Measurements from ENCODE around the gene ARID1B.

GRCh38 chr6:156938143-156938542 is 161.0 kb downstream of the ARID1B start:
- TF ChIP-seq CTCF (conservative IDR thresholded peaks at IDR 0.05; ENCODE audit: low read depth, low read length) (no peak), POLR2A (IDR thresholded peaks at IDR 0.05; ENCODE audit: low read depth, low read length) (no peak), MXI1 (IDR thresholded peaks at IDR 0.05; ENCODE audit: borderline replicate concordance, low read depth, low read length) (no peak), USF2 (IDR thresholded peaks at IDR 0.05; ENCODE audit: low read depth, low read length) (no peak), BHLHE40 (IDR thresholded peaks at IDR 0.05; ENCODE audit: low read depth, low read length) (no peak), MAZ (IDR thresholded peaks at IDR 0.05; ENCODE audit: borderline replicate concordance, low read depth, low read length) (no peak), NFE2L2 (IDR thresholded peaks at IDR 0.05; ENCODE audit: low read depth, low read length) (no peak), CHD1 (IDR thresholded peaks at IDR 0.05; ENCODE audit: low read depth, low read length) (no peak), RAD21 (IDR thresholded peaks at IDR 0.05; ENCODE audit: low read length) (no peak), CEBPB (IDR thresholded peaks at IDR 0.05; ENCODE audit: low read depth, low read length) (no peak), RCOR1 (IDR thresholded peaks at IDR 0.05; ENCODE audit: insufficient replicate concordance, low read length) (no peak), RFX5 (IDR thresholded peaks at IDR 0.05; ENCODE audit: low read depth, low read length) (no peak), SMC3 (IDR thresholded peaks at IDR 0.05; ENCODE audit: low read depth, low read length) (no peak), MAFK (IDR thresholded peaks at IDR 0.05; ENCODE audit: low read depth, low read length) (no peak)

All from IMR-90 (cell line).